HCT116 (cell line): Measurements from ENCODE around the gene SIAH2. TPM values are rescaled to one million over a fixed set of nuclear protein-coding genes. Genes with fewer than 3 reads are reported as not detected.

Experiments used
- ATAC-seq: fragments of 200-7000 bp; cut with Tn5 transposase; 2 replicates; pipeline ENCODE4 v1.9.1; 2020; ENCODE audit warnings: mild to moderate bottlenecking, moderate library complexity
- BruUV-seq: library from RNA; stranded (reverse); fragments of 400-500 nt; replicated peaks from 2 replicates; lab custom pipeline; 2021; lab: Mats Ljungman, UMichigan
- CTCF ChIA-PET: fragments of 300-600 bp; sonication (Branson Sonifier 250); formaldehyde crosslinking; loops from one replicate; lab custom pipeline; 2021; ENCODE audit warnings: antibody characterized with exemption; lab: Charles Lee
- POLR2A ChIA-PET: fragments of 300-600, 350-600 bp; sonication (Branson Sonifier 250); formaldehyde crosslinking; loops from one replicate; lab custom pipeline; 2021; ENCODE audit warnings: antibody characterized with exemption; lab: Charles Lee
- RAD21 ChIA-PET, 2 experiments: fragments of 300-600 bp; sonication (Branson Sonifier 250); formaldehyde crosslinking; loops; one replicate each; lab custom pipeline; 2023; ENCODE audit warnings: low total read pairs in 2 of 2; ENCODE audit not compliant: uncharacterized antibody in 2 of 2, unreplicated experiment in 2 of 2, low non-redundant PET in 1 of 2; lab: Charles Lee
- DNase-seq: peaks from one replicate; pipeline ENCODE4 v3.0.0-alpha.2; 2010; ENCODE audit warnings: low read depth, low spot score
- H2AFZ ChIP-seq: fragments of 200-600 bp; shearing (Covaris generic), sonication (generic); 2 replicates; pipeline ENCODE4 v1.6.1; 2017; ENCODE audit warnings: low read depth, mixed run types, mixed read lengths, antibody characterized with exemption, low read length; ENCODE audit not compliant: poor library complexity, severe bottlenecking
- H3K27ac ChIP-seq: 2 replicates; pipeline ENCODE4 v1.5.1; 2012; ENCODE audit warnings: low read depth, low read length
- H3K27me3 ChIP-seq: fragments of 200-600 bp; sonication (generic); 2 replicates; pipeline ENCODE4 v1.6.1; 2016; ENCODE audit warnings: mixed run types, low read length, mixed read lengths; ENCODE audit not compliant: insufficient read depth
- H3K36me3 ChIP-seq, 2 experiments: fragments of 200-500 bp in 1 of 2; fragments of 200-600 bp in 1 of 2; sonication (Bioruptor generic) in 1 of 2; sonication (generic) in 1 of 2; 2 replicates each; pipeline versions ENCODE4 v1.5.1 to v1.6.1; 2014 to 2016; ENCODE audit warnings: low read length in 2 of 2, inconsistent platforms in 1 of 2, mixed read lengths in 1 of 2, mixed run types in 1 of 2; ENCODE audit not compliant: insufficient read depth in 2 of 2, control insufficient read depth in 1 of 2
- H3K4me1 ChIP-seq, 2 experiments: fragments of 200-600 bp in 1 of 2; sonication (generic) in 1 of 2; 2 replicates each; pipeline versions ENCODE4 v1.5.1 to v1.6.1; 2012 to 2017; ENCODE audit warnings: low read length in 2 of 2, inconsistent platforms in 1 of 2, mild to moderate bottlenecking in 1 of 2, mixed read lengths in 1 of 2, mixed run types in 1 of 2, moderate library complexity in 1 of 2; ENCODE audit not compliant: insufficient read depth in 2 of 2, control insufficient read depth in 1 of 2
- H3K4me2 ChIP-seq: fragments of 200-600 bp; sonication (generic); 2 replicates; pipeline ENCODE4 v1.6.1; 2017; ENCODE audit warnings: mixed run types, low read length, mixed read lengths
- H3K4me3 ChIP-seq, 2 experiments: fragments of 200-600 bp in 1 of 2; sonication (generic) in 1 of 2; replicated peaks in 1 of 2; 2 replicates each; pipeline ENCODE4 v1.5.1; 2011 to 2016; ENCODE audit warnings: low read length in 2 of 2, control low read depth in 1 of 2, low read depth in 1 of 2, mild to moderate bottlenecking in 1 of 2, mixed read lengths in 1 of 2, mixed run types in 1 of 2
- H3K79me2 ChIP-seq: fragments of 200-600 bp; sonication (generic); 2 replicates; pipeline ENCODE4 v1.6.1; 2017; ENCODE audit warnings: mild to moderate bottlenecking, mixed run types, low read length, moderate library complexity, mixed read lengths; ENCODE audit not compliant: insufficient read depth
- H3K9ac ChIP-seq: fragments of 200-600 bp; sonication (generic); 2 replicates; pipeline ENCODE4 v1.6.1; 2016; ENCODE audit warnings: low read length, mixed read lengths
- H3K9me2 ChIP-seq: fragments of 200-600 bp; sonication (generic), shearing (Covaris generic); 2 replicates; pipeline ENCODE4 v1.6.1; 2017; ENCODE audit warnings: mixed run types, mild to moderate bottlenecking, moderate library complexity; ENCODE audit not compliant: insufficient read depth
- H3K9me3 ChIP-seq, 2 experiments: fragments of 200-500 bp in 1 of 2; fragments of 200-600 bp in 1 of 2; sonication (Bioruptor generic) in 1 of 2; sonication (generic) in 1 of 2; 2 replicates each; pipeline ENCODE4 v1.6.1; 2014 to 2017; ENCODE audit warnings: low read length in 2 of 2, mixed read lengths in 2 of 2, inconsistent platforms in 1 of 2, low read depth in 1 of 2, mild to moderate bottlenecking in 1 of 2, mixed run types in 1 of 2, moderate library complexity in 1 of 2; ENCODE audit not compliant: control insufficient read depth in 1 of 2, insufficient read depth in 1 of 2
- H4K20me1 ChIP-seq: fragments of 200-600 bp; sonication (generic), shearing (Covaris generic); 2 replicates; pipeline ENCODE4 v1.6.1; 2017; ENCODE audit warnings: mixed run types, mild to moderate bottlenecking, moderate library complexity; ENCODE audit not compliant: insufficient read depth
- CBX3 ChIP-seq: IDR thresholded peaks from 2 replicates; pipeline ENCODE4 v1.6.1; 2012; ENCODE audit warnings: low read depth
- CTCF ChIP-seq, 3 experiments: fragments of 200-600 bp in 1 of 3; sonication (generic) in 1 of 3; IDR thresholded peaks in 2 of 3; conservative IDR thresholded peaks in 1 of 3; 2 replicates each; pipeline ENCODE4 v1.5.1; 2012 to 2017; ENCODE audit warnings: low read depth in 2 of 3, low read length in 2 of 3, antibody characterized with exemption in 1 of 3, borderline replicate concordance in 1 of 3, control low read depth in 1 of 3, mild to moderate bottlenecking in 1 of 3, mixed read lengths in 1 of 3, mixed run types in 1 of 3, moderate library complexity in 1 of 3; ENCODE audit not compliant: insufficient read depth in 1 of 3
- EGR1 ChIP-seq: IDR thresholded peaks from 2 replicates; pipeline ENCODE4 v1.6.1; 2012; ENCODE audit warnings: low read depth
- ELF1 ChIP-seq: IDR thresholded peaks from 2 replicates; pipeline ENCODE4 v1.6.1; 2012; ENCODE audit warnings: low read depth, borderline replicate concordance
- EZH2 ChIP-seq: fragments of 200-600 bp; sonication (generic); IDR thresholded peaks from 2 replicates; pipeline ENCODE4 v1.6.1; 2017; ENCODE audit warnings: antibody characterized with exemption, mixed run types
- EZH2phosphoT487 ChIP-seq: fragments of 200-600 bp; IDR thresholded peaks from 2 replicates; pipeline ENCODE4 v1.6.1; 2018; ENCODE audit warnings: antibody characterized with exemption, borderline replicate concordance
- FOSL1 ChIP-seq: IDR thresholded peaks from 2 replicates; pipeline ENCODE4 v1.6.1; 2012; ENCODE audit warnings: low read depth
- JUND ChIP-seq: IDR thresholded peaks from 2 replicates; pipeline ENCODE4 v1.6.1; 2012
- SIN3A ChIP-seq: IDR thresholded peaks from 2 replicates; pipeline ENCODE4 v1.6.1; 2012; ENCODE audit warnings: low read depth
- SP1 ChIP-seq: IDR thresholded peaks from 2 replicates; pipeline ENCODE4 v1.6.1; 2012; ENCODE audit warnings: low read depth
- YY1 ChIP-seq: IDR thresholded peaks from 2 replicates; pipeline ENCODE4 v1.6.1; 2011; ENCODE audit warnings: low read length, low read depth, moderate library complexity, mild to moderate bottlenecking; ENCODE audit not compliant: insufficient replicate concordance; ENCODE audit errors: extremely low read depth
- ZBTB33 ChIP-seq: IDR thresholded peaks from 2 replicates; pipeline ENCODE4 v1.6.1; 2011; ENCODE audit warnings: mild to moderate bottlenecking, low read length, moderate library complexity; ENCODE audit not compliant: insufficient replicate concordance; ENCODE audit errors: extremely low read depth
- ZFX ChIP-seq: fragments of 450-650 bp; IDR thresholded peaks from 2 replicates; pipeline ENCODE4 v1.6.1; 2017
- ZNF274 ChIP-seq: fragments of 200-500 bp; sonication (Bioruptor generic); IDR thresholded peaks from 2 replicates; pipeline ENCODE4 v1.6.1; 2014; ENCODE audit warnings: mild to moderate bottlenecking, low read depth, low read length, inconsistent platforms
- intact Hi-C: fragments of 100-400 bp; cut with micrococcal nuclease; formaldehyde crosslinking; loops from 2 replicates; pipeline ENCODE4 v1.10.0; 2022
- total RNA-seq: library from RNA; stranded (reverse); gene quantifications from one replicate; pipeline ENCODE4 v1.2.1, GENCODE V29; 2021; ENCODE audit not compliant: unreplicated experiment
- TF ChIP-seq, protein P1 (sequence below): IDR thresholded peaks from 2 replicates; pipeline ENCODE4 v1.6.1; 2012; ENCODE audit warnings: low read depth
- TF ChIP-seq, protein P2 (sequence below): IDR thresholded peaks from 2 replicates; pipeline ENCODE4 v1.6.1; 2012

Gene SIAH2
- total RNA-seq, 1 experiment from 2014 or later, result 39.9 TPM

- no peak overlapping the region for H3K9ac ChIP-seq
These were observed 37.4 kb downstream of the SIAH2 start for GRCh38 chr3:150725548-150725947.

More at GRCh38 chr3:150725548-150725947, 37.4 kb downstream of the SIAH2 start:
- Histone ChIP-seq H2AFZ (no peak overlapping the region), H3K4me1 (peaks cover 0 to 11% of the 10 kb centered on the region in 2 experiments; a peak in 3 of 4 replicates), H3K27me3 (no peaks in the 10 kb centered on the region), H3K79me2 (no peaks in the 10 kb centered on the region), H3K9me3 (no peaks in the 10 kb centered on the region), H3K4me3 (no peak overlapping the region), H3K9me2 (no peaks in the 10 kb centered on the region), H4K20me1 (no peaks in the 10 kb centered on the region), H3K36me3 (no peaks in the 10 kb centered on the region), H3K4me2 (no peak overlapping the region), H3K27ac (no peak overlapping the region)
- DNase-seq (no peak), ATAC-seq (no peak)
- BruUV-seq, result no TSS peak
- RAD21 ChIA-PET, result no interaction called here
- TF ChIP-seq ZBTB33 (no peak), CBX3 (no peak), FOSL1 (no peak), EZH2 (no peak), ZFX (no peak), ZNF274 (no peak), JUND (no peak), EZH2phosphoT487 (no peak), ELF1 (no peak), SP1 (no peak), YY1 (no peak), EGR1 (no peak), CTCF (IDR thresholded peaks at IDR 0.05 in 2 of 3, conservative IDR thresholded peaks at IDR 0.05 in 1 of 3; ENCODE audit: borderline replicate concordance in 1 of 3, insufficient read depth in 1 of 3, low read depth in 2 of 3, low read length in 2 of 3) (no peak), SIN3A (no peak)
- TF ChIP-seq, protein P1, sequence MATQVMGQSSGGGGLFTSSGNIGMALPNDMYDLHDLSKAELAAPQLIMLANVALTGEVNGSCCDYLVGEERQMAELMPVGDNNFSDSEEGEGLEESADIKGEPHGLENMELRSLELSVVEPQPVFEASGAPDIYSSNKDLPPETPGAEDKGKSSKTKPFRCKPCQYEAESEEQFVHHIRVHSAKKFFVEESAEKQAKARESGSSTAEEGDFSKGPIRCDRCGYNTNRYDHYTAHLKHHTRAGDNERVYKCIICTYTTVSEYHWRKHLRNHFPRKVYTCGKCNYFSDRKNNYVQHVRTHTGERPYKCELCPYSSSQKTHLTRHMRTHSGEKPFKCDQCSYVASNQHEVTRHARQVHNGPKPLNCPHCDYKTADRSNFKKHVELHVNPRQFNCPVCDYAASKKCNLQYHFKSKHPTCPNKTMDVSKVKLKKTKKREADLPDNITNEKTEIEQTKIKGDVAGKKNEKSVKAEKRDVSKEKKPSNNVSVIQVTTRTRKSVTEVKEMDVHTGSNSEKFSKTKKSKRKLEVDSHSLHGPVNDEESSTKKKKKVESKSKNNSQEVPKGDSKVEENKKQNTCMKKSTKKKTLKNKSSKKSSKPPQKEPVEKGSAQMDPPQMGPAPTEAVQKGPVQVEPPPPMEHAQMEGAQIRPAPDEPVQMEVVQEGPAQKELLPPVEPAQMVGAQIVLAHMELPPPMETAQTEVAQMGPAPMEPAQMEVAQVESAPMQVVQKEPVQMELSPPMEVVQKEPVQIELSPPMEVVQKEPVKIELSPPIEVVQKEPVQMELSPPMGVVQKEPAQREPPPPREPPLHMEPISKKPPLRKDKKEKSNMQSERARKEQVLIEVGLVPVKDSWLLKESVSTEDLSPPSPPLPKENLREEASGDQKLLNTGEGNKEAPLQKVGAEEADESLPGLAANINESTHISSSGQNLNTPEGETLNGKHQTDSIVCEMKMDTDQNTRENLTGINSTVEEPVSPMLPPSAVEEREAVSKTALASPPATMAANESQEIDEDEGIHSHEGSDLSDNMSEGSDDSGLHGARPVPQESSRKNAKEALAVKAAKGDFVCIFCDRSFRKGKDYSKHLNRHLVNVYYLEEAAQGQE, result no peak
- TF ChIP-seq, protein P2, sequence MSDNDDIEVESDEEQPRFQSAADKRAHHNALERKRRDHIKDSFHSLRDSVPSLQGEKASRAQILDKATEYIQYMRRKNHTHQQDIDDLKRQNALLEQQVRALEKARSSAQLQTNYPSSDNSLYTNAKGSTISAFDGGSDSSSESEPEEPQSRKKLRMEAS, result no peak
- POLR2A ChIA-PET, result no interaction called here
- intact Hi-C loops, result no loop called here
- CTCF ChIA-PET, result no interaction called here
